Stimulated activated CD4-positive, alpha-beta T cell treated with anti-CD3 and anti-CD28 coated beads, TNF-alpha, amount 100 ng/mL, for 48 hours (primary cell): Measurements from ENCODE around the gene GMNN.
A peak's percentile ranks its signal among the peaks of the same experiment; 100 is the strongest.

Experiments used
- DNase-seq, 3 donors: peaks; one replicate each; pipeline ENCODE4 v3.0.0-alpha.2; 2020; ENCODE audit warnings: low read depth in 3 of 3

The GMNN gene

GRCh38 chr6:24802271-24803059 lies 27.7 kb downstream of the GMNN start:
- DNase-seq, result no peak

GRCh38 chr6:24807584-24807983 lies 32.8 kb downstream of the GMNN start:
- DNase-seq, result no peak

GRCh38 chr6:24809728-24810127 lies 35.0 kb downstream of the GMNN start:
- no peak for DNase-seq

GRCh38 chr6:24818346-24818745 lies 43.6 kb downstream of the GMNN start:
- DNase-seq, result no peak

DNA sequence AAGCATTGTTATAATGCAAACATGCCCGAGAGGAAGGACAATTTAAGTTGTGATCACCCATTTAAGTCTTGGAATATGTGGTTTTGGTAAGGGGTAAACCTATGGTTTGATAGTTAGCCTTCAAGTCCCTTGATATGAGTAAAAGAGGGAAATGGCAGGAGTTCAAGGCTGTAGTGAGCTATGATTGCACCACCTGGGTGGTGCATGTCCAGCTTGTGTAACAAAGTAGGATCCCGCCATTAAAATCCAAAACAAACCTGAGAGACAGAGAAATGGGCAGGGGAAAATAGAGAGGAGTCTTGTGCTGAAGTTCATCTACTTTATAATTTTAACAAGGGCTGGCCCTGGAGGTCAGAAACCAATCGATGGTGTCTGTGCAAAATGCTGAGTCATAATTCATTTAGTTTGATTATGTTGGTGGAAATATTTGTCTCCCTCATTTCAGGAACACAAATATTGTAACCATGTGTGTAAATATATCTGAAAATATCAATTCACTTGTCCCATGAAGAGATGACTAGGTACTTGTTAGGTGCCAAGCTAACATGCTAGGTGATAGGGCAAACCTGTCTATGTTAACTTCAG lies 47.2 kb downstream of the GMNN start:
- DNase-seq, result no peak

GRCh38 chr6:24822696-24823095 lies 48.0 kb downstream of the GMNN start:
- no peak for DNase-seq

GRCh38 chr6:24823185-24823584 lies 48.4 kb downstream of the GMNN start:
- no peak for DNase-seq

- DNase-seq, result no peak
These were observed 49.6 kb downstream of the GMNN start for GRCh38 chr6:24824142-24824938.

DNA sequence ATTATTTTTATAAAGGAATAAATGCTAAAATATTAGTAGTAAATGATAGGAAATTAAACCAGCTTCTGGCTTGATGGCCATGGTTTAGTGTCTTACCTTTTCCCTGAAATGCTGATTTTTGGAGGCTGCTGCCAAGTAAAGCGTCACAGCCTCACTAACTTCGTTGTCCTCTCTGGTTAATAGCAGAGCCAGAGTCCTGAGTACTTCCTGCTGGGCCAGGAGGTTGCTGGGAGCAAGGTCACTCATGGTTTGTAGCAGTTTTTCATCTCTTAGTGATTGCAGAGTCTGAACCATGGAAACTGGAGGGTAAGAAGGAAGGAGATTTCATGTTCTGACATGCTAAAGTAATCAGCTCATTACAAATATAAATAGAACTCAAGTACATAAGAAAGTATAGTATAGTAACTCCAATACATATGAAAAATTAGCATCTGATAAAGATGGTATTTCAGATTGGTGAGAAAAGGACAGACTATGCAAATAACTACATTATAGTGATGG lies 50.4 kb downstream of the GMNN start:
- DNase-seq, result no peak

DNA sequence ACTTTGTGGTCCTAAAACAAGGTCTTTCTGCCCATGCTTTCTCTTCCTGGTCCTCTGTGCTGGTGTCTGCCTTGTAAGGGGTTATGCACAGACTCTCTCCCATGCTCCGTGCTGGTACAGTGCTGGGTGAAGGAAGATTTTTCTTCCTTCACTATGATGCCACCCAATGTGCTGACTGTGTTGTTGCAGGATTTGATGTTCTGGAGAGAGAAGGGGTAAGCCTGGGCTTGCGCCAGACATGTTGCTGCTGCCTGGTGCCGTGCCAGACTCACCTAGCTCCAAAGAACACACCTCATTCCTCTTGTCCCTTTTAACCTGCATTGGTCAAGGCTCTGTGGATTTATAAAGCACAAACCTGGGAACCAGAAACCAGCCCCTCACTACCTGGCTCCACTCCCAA lies 52.4 kb downstream of the GMNN start:
- DNase-seq, result no peak

GRCh38 chr6:24827970-24828369 lies 53.2 kb downstream of the GMNN start:
- DNase-seq, result no peak

- no peak for DNase-seq
These were observed 54.9 kb downstream of the GMNN start for GRCh38 chr6:24829657-24830056.

DNA sequence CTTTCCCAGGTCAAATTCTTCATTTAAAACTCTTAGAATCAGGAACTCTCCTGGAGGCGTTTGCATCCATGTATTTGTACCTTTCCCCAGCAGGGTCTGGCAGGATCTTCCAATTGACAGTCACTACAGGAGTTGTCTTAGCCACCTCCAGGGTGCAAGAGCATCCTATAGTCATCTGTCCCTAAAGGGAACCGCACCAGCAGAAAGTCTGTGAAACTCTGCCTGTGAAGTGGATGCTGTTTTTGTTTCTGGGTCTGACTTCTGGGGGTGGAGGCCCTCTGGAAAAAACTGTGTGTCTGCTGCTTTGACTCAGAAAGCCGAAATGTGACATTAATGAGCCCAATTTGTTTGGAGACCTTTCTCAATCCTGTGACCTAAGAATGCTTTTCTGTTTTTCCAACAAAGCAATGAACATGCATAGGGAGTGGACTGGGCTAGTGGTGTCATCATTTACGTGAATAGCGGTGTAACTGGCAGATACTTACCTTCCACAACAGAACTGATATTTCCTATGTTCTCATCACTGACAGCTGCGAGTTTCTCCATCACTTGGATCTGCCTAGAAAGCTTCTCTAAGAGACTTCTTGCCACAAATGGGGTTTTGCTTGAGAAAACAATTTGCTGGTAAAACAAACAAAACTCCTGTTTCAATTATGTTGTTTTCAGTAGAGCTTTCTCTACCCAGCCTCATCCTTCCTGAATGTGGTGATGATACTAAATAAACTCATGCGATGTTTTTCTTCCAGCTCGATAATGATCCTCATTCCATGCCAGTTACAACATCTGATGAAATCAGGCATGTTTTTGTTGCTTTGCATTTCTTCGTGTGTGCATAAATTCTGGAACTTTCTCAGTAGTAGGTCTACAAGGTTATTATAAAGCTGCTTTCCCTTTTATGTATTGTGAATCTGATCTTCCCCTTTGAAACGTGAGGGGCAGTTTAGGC lies 57.3 kb downstream of the GMNN start:
- peak in 1 of 3 donors; percentile 15 for DNase-seq

- no peak for DNase-seq
These were observed 58.1 kb downstream of the GMNN start for GRCh38 chr6:24832794-24833193.

GRCh38 chr6:24833711-24834386 lies 59.1 kb downstream of the GMNN start:
- DNase-seq, result no peak
